BLaER1 (cell line): ENCODE measurements around the gene WDTC1.

Experiments used
- H3K27ac ChIP-seq: shearing (Covaris generic); formaldehyde crosslinking; 2 replicates; pipeline ENCODE4 v1.8.1; 2022
- H3K27me3 ChIP-seq: shearing (Covaris generic); formaldehyde crosslinking; 2 replicates; pipeline ENCODE4 v1.8.1; 2022
- H3K36me3 ChIP-seq: shearing (Covaris generic); formaldehyde crosslinking; 2 replicates; pipeline ENCODE4 v1.8.1; 2022
- H3K4me1 ChIP-seq: shearing (Covaris generic); formaldehyde crosslinking; 2 replicates; pipeline ENCODE4 v1.8.1; 2022
- H3K4me2 ChIP-seq: shearing (Covaris generic); formaldehyde crosslinking; 2 replicates; pipeline ENCODE4 v1.8.1; 2022
- H3K4me3 ChIP-seq: shearing (Covaris generic); formaldehyde crosslinking; 2 replicates; pipeline ENCODE4 v1.8.1; 2022
- H3K9ac ChIP-seq: shearing (Covaris generic); formaldehyde crosslinking; 2 replicates; pipeline ENCODE4 v1.8.1; 2022
- H3K9me3 ChIP-seq: shearing (Covaris generic); formaldehyde crosslinking; 2 replicates; pipeline ENCODE4 v1.8.1; 2022
- H4K20me1 ChIP-seq: shearing (Covaris generic); formaldehyde crosslinking; 2 replicates; pipeline ENCODE4 v1.8.1; 2022
- Cebpa-rat ChIP-seq: shearing (Covaris generic); IDR thresholded peaks from 2 replicates; pipeline ENCODE4 v1.8.1; 2022

The WDTC1 gene

DNA sequence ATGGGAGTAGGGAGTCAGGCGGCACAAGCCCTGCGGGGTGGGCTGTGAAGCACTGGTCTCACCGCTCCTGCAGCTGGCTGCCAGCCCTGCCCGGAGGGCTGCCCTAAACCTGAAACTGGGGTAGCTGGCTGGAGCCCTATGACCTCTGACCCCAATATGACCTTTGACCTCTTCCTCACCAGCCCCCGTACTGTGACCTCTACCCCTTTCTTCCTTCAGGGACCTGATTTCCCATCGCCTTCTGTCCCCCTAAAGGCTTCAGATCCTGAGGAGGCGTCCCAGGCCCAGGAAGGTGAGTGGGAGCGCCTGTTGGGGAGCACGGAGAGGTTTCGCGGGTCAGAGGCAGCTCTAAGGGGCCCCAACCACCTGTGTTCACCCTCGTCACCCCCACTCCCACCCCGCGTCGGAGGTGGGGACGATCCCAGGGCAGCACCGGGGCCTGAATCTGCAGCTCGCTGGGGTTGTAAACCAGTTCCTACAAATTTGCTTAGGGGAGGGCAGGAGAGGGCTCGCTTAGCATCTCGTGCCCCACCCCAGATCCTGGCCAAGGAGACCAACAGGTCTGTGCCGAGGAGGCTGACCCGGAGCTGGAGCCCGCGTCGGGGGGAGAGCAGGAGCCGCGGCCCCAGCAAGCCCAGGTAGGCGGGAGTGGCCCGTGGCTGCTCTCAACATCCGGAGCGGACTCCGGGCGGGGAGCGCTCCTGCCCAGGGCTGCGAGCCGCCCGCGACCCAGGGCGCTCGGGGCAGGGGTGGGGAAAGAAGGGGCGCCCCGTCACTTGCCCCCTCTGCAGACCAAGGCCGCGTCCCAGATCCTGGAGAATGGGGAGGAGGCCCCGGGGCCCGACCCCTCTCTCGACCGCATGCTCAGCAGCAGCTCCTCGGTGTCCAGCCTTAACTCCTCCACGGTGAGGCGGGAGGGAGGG is 114.7 kb downstream of the WDTC1 start:
- Histone ChIP-seq H3K9ac (0 out of 2 replicates have a peak overlapping the region, but pooled peaks have one; percentile 38), H4K20me1 (peaks cover 6% of the 10 kb centered on the region; the same call in 1 of the 2 replicates), H3K4me1 (peaks cover 22% of the 10 kb centered on the region), H3K4me2 (peak overlapping the region; percentile 56), H3K4me3 (no peak overlapping the region), H3K27ac (peak overlapping the region; percentile 38; the same call in 1 of the 2 replicates), H3K27me3 (no peaks in the 10 kb centered on the region), H3K9me3 (no peaks in the 10 kb centered on the region), H3K36me3 (peaks cover 77% of the 10 kb centered on the region)
- no peak for TF ChIP-seq Cebpa-rat

DNA sequence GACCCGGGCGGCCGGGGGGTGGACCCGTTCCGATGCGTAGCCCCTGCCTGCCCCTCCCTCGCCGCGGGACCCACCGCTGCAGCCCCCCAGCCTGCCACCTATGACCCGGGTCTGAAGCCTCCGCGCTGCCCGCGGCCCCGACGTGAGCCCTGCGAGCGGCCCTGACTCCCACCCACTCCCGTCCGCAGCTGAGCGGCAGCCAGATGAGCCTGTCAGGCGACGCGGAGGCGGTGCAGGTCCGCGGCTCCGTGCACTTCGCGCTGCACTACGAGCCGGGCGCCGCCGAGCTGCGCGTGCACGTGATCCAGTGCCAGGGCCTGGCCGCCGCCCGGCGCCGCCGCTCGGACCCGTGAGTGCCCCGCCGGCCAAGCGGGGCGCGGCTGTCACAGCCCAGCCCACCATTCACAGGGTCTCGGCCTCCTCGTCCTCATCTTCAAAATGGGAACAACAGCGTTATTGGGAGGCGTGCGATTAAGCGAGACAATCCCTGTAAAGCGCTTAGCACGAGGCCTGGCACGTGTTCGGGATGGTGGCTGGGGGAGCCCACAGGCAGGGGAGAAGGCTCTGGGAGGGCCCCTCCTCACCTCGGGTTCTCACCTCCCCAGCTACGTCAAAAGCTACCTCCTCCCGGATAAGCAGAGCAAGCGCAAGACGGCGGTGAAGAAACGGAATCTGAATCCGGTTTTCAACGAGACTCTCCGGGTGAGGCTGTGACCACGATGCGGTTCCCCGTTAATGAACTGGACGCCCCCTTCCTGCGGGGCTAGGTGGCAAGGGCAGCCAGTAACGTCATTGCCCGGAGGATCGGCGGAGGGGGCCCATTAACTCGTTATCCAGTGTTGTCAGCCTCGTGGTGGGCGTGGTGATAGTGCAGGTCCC is 115.6 kb downstream of the WDTC1 start:
- peaks cover 4% of the 10 kb centered on the region; the same call in 1 of the 2 replicates for H4K20me1 ChIP-seq
- no peak overlapping the region for H3K27ac ChIP-seq
- H3K4me3 ChIP-seq = no peak overlapping the region
- H3K27me3 ChIP-seq = no peaks in the 10 kb centered on the region
- no peak for TF ChIP-seq Cebpa-rat
- H3K9ac ChIP-seq = no peak overlapping the region
- no peak overlapping the region for H3K4me2 ChIP-seq
- peaks cover 74% of the 10 kb centered on the region for H3K36me3 ChIP-seq
- peaks cover 14% of the 10 kb centered on the region for H3K4me1 ChIP-seq
- H3K9me3 ChIP-seq = no peaks in the 10 kb centered on the region

DNA sequence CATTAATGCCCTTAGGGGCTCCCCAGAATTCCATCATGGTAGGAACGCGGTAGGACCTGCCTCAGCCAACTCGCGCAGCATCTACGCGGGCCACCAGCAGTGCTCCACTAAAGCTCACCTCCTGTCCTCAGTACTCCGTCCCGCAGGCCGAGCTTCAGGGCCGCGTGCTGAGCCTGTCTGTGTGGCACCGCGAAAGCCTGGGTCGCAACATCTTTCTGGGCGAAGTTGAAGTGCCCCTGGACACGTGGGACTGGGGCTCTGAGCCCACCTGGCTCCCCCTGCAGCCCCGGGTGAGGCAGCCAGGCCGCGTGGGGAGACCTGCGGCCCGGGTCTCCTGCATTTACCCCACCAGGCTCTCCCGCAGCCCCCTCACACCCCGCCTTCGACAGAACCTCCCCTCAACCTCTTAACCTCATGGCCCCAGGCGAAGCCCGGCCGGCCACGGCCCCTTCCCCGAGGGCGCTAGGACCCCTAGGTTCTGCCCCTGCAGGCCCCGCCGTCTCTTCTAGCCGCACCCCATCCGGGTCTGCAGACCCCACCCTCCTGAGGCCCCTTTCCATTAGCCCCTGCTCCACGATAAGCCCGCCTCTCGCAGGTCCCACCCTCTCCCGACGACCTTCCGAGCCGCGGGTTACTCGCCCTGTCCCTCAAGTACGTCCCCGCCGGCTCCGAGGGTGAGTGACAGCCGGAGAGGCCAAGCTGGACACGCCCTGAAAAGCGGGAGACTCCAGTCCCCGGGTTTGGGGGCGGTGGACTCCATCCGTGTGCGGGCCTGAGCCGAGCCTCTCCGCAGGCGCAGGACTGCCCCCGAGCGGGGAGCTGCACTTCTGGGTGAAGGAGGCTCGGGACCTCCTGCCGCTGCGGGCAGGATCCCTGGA is 116.5 kb downstream of the WDTC1 start:
- Histone ChIP-seq H3K4me3 (no peak overlapping the region), H4K20me1 (no peaks in the 10 kb centered on the region), H3K9me3 (no peaks in the 10 kb centered on the region), H3K36me3 (peaks cover 73% of the 10 kb centered on the region), H3K27me3 (no peaks in the 10 kb centered on the region), H3K4me1 (peaks cover 14% of the 10 kb centered on the region), H3K9ac (no peak overlapping the region), H3K4me2 (no peak overlapping the region), H3K27ac (no peak overlapping the region)
- no peak for TF ChIP-seq Cebpa-rat

DNA sequence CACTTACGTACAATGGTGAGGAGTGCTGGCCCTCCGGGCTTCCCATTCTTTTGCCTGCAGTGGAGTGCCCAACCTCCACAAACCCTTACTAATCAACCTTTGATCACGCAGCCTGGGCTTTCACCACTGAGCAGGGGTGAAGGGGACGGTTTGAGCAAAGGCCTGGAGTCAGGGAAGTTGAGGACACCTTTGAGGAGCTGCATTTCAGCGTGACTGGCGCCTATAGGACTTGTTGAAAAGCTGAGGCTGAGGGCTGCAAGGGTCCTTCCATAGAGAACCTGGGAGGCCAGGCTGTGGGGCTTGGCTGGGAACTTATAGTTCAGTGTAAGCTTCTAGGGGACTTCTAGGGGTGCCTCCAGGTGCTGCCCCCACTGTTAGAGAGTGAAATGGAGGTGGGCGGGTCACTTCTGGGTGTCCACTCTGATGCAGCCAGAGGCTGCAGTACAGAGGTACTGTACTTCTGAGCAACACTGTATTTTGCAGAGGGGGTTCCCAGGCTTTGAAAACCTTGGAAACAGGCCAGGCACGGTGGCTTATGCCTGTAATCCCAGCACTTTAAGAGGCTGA is 117.2 kb downstream of the WDTC1 start:
- Histone ChIP-seq H3K27ac (no peak overlapping the region), H3K4me2 (no peak overlapping the region), H3K27me3 (no peaks in the 10 kb centered on the region), H3K9me3 (no peaks in the 10 kb centered on the region), H3K4me1 (peaks cover 21% of the 10 kb centered on the region), H3K9ac (no peak overlapping the region), H3K36me3 (peaks cover 67% of the 10 kb centered on the region), H3K4me3 (no peak overlapping the region), H4K20me1 (no peaks in the 10 kb centered on the region)
- TF ChIP-seq Cebpa-rat = no peak

DNA sequence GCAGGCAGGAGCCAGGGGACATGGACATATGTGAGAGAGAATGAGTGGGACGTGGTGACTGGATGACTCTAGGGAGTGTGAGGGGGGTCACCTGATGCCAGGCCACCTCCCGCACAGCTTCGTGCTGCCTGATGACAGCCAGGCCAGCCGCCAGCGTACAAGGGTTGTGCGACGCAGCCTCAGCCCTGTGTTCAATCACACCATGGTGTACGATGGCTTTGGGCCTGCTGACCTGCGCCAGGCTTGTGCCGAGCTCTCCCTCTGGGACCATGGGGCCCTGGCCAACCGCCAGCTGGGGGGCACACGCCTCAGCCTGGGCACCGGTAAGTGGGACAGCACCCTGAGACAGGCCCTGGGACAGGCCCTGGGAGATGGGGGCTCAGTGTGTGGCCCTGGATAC is 118.7 kb downstream of the WDTC1 start:
- TF ChIP-seq Cebpa-rat = no peak
- Histone ChIP-seq H3K36me3 (peaks cover 52% of the 10 kb centered on the region), H4K20me1 (no peaks in the 10 kb centered on the region), H3K4me3 (no peak overlapping the region), H3K4me2 (no peak overlapping the region), H3K9me3 (no peaks in the 10 kb centered on the region), H3K27me3 (no peaks in the 10 kb centered on the region), H3K27ac (no peak overlapping the region), H3K9ac (0 out of 2 replicates have a peak overlapping the region, but pooled peaks have one; percentile 15), H3K4me1 (peaks cover 36% of the 10 kb centered on the region)

DNA sequence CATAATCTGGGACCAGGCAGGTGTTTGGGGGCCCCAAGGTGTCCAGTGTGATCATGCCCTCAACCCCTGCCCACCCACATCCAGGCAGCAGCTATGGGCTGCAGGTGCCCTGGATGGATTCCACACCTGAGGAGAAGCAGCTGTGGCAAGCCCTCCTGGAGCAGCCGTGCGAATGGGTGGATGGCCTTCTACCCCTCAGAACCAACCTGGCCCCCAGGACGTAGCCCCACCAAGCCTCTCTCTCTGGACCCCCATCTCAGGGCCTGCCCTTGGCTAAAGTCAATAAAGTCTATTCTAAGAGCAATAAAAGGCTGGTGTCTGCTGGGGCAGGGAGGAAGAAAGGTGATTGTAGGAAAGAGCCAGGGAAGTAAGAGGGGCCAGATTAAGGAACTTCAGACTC is 119.2 kb downstream of the WDTC1 start:
- Histone ChIP-seq H3K4me3 (no peak overlapping the region), H3K4me2 (no peak overlapping the region), H3K9ac (peak overlapping the region; percentile 15; the same call in 1 of the 2 replicates), H3K4me1 (peaks cover 36% of the 10 kb centered on the region), H3K9me3 (no peaks in the 10 kb centered on the region), H3K36me3 (peaks cover 50% of the 10 kb centered on the region), H3K27ac (no peak overlapping the region), H4K20me1 (no peaks in the 10 kb centered on the region), H3K27me3 (no peaks in the 10 kb centered on the region)
- TF ChIP-seq Cebpa-rat = no peak

DNA sequence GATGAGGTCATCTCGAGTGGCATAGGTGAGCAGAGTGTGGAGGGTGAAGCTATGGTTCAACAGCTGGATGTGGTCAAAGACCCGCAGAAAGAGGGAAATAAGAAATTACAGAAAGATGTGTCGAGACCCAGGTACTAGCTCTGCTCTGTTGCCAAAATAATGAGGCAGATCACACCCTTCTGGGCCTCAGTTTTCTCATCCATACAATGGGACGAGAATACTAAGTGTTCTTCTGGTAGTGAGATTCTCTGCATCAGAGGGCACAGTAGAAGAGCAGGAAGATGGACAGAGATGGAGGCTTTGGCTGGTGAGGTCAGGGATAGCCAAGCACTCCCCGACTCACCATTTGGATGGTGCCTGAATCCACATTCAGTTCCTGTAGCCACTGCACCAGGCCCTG is 121.3 kb downstream of the WDTC1 start:
- Histone ChIP-seq H3K9ac (no peak overlapping the region), H3K4me3 (no peak overlapping the region), H4K20me1 (no peaks in the 10 kb centered on the region), H3K36me3 (peaks cover 30% of the 10 kb centered on the region), H3K9me3 (no peaks in the 10 kb centered on the region), H3K27ac (no peak overlapping the region), H3K4me2 (no peak overlapping the region), H3K27me3 (peaks cover 10% of the 10 kb centered on the region; the same call in 1 of the 2 replicates), H3K4me1 (peaks cover 41% of the 10 kb centered on the region)
- TF ChIP-seq Cebpa-rat = no peak

DNA sequence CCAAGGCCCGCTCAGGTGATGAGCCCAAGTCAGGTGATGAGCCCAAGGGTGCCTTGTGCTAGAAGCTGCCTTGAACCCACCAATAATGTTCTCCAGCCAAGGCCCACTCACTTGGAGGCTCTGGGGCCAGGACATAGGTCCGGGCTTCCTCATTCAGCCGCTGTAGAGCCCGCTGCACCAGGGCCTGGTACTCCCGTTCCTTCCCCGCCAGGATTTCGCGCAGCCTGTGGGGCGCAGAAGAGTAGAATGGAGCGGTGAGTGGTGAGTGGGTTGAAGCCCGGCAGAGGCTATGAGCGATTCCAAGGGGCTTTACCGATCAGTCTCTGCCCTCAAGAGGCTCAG is 121.8 kb downstream of the WDTC1 start:
- H3K4me3 ChIP-seq = 0 out of 2 replicates have a peak overlapping the region, but pooled peaks have one; percentile 57
- no peaks in the 10 kb centered on the region for H4K20me1 ChIP-seq
- peak overlapping the region; percentile 94 for H3K4me2 ChIP-seq
- peaks cover 46% of the 10 kb centered on the region for H3K4me1 ChIP-seq
- H3K9me3 ChIP-seq = no peaks in the 10 kb centered on the region
- H3K9ac ChIP-seq = no peak overlapping the region
- no peak overlapping the region for H3K27ac ChIP-seq
- no peak for TF ChIP-seq Cebpa-rat
- H3K36me3 ChIP-seq = peaks cover 25% of the 10 kb centered on the region
- peaks cover 10% of the 10 kb centered on the region; the same call in 1 of the 2 replicates for H3K27me3 ChIP-seq
